IMR-90 (cell line): ENCODE results near the gene KRT77.

Experiments
- CTCF ChIP-seq: conservative IDR thresholded peaks from 2 replicates; pipeline ENCODE4 v1.5.1; 2012; ENCODE audit warnings: mild to moderate bottlenecking, low read depth, low read length, improper control_type of control experiment
- POLR2A ChIP-seq: IDR thresholded peaks from 2 replicates; pipeline ENCODE4 v1.6.1; 2012; ENCODE audit warnings: mild to moderate bottlenecking, low read depth, low read length

GRCh38 chr12:52697058-52697582, 6.2 kb downstream of the KRT77 start:
- TF ChIP-seq CTCF, result no peak
- no peak for TF ChIP-seq POLR2A
